H1 (cell line): ENCODE measurements around the gene CTBP2. TPM values are rescaled to one million over a fixed set of nuclear protein-coding genes. Genes with fewer than 3 reads are reported as not detected.

Experiments
- CTCF ChIA-PET: fragments of 300-600 bp; sonication (Branson Sonifier 250); formaldehyde crosslinking; loops from one replicate; lab custom pipeline; 2021; ENCODE audit not compliant: partially characterized antibody; lab: Charles Lee
- POLR2A ChIA-PET: fragments of 300-600 bp; sonication (Branson Sonifier 250); formaldehyde crosslinking; loops from one replicate; lab custom pipeline; 2021; ENCODE audit warnings: inconsistent platforms; ENCODE audit not compliant: partially characterized antibody; lab: Charles Lee
- DNase-seq, 2 experiments: peaks; one replicate each; pipeline versions ENCODE4 v3.0.0 to v3.0.0-alpha.2; 2010 to 2022; ENCODE audit warnings: low spot score in 2 of 2, low read depth in 1 of 2, mixed read lengths in 1 of 2
- FAIRE-seq: peaks from 2 replicates; lab custom pipeline; 2011; peaks lifted over from hg19 to GRCh38; lab: Jason Lieb, UNC
- H2AFZ ChIP-seq: 2 replicates; pipeline ENCODE4 v1.8.1; 2012; ENCODE audit warnings: low read length, inconsistent platforms
- H2AK5ac ChIP-seq: 2 replicates; pipeline ENCODE4 v1.6.1; 2013; ENCODE audit warnings: low read depth, low read length
- H2BK120ac ChIP-seq: replicated peaks from 2 replicates; pipeline ENCODE3; 2013; ENCODE audit warnings: low read depth, low read length, inconsistent platforms
- H2BK12ac ChIP-seq: 2 replicates; pipeline ENCODE4 v1.6.1; 2013; ENCODE audit warnings: low read depth, low read length
- H2BK15ac ChIP-seq: 2 replicates; pipeline ENCODE4 v1.6.1; 2013; ENCODE audit warnings: low read length
- H2BK20ac ChIP-seq: 2 replicates; pipeline ENCODE4 v1.6.1; 2013; ENCODE audit warnings: low read length
- H2BK5ac ChIP-seq: 2 replicates; pipeline ENCODE4 v1.6.1; 2013; ENCODE audit warnings: low read depth, low read length
- H3K14ac ChIP-seq: 2 replicates; pipeline ENCODE4 v1.6.1; 2013; ENCODE audit warnings: inconsistent platforms; ENCODE audit not compliant: insufficient read length
- H3K18ac ChIP-seq: 2 replicates; pipeline ENCODE4 v1.6.1; 2013; ENCODE audit warnings: low read length; ENCODE audit errors: extremely low read depth
- H3K23ac ChIP-seq: 2 replicates; pipeline ENCODE4 v1.6.1; 2013; ENCODE audit warnings: inconsistent platforms; ENCODE audit not compliant: insufficient read length
- H3K23me2 ChIP-seq: 2 replicates; pipeline ENCODE4 v1.6.1; 2013; ENCODE audit warnings: low read depth, low read length
- H3K27ac ChIP-seq: 2 replicates; pipeline ENCODE4 v1.6.1; 2011; ENCODE audit warnings: low read depth, low read length, inconsistent platforms
- H3K27me3 ChIP-seq, 4 experiments: replicated peaks in 1 of 4; 1 replicate in 1 of 4; 2 replicates in 3 of 4; pipeline versions ENCODE4 v1.6.1 to v1.8.1; 2011 to 2013; ENCODE audit warnings: low read length in 3 of 4, mild to moderate bottlenecking in 3 of 4, inconsistent platforms in 2 of 4, mixed read lengths in 2 of 4, moderate library complexity in 1 of 4; ENCODE audit not compliant: control insufficient read depth in 3 of 4, insufficient read depth in 3 of 4; ENCODE audit errors: extremely low read depth in 1 of 4
- H3K36me3 ChIP-seq, 4 experiments: 2 replicates each; pipeline versions ENCODE4 v1.6.1 to v1.8.1; 2011 to 2013; ENCODE audit warnings: mild to moderate bottlenecking in 4 of 4, low read length in 3 of 4, moderate library complexity in 2 of 4, control low read depth in 1 of 4, inconsistent platforms in 1 of 4; ENCODE audit not compliant: insufficient read depth in 4 of 4, control insufficient read depth in 2 of 4
- H3K4ac ChIP-seq: replicated peaks from 2 replicates; pipeline ENCODE3; 2013; ENCODE audit warnings: low read length, low read depth, mixed read lengths, inconsistent platforms; ENCODE audit not compliant: insufficient read length
- H3K4me1 ChIP-seq, 4 experiments: replicated peaks in 1 of 4; 1 replicate in 1 of 4; 2 replicates in 3 of 4; pipeline versions ENCODE4 v1.6.1 to v1.8.1; 2011 to 2013; ENCODE audit warnings: low read length in 3 of 4, inconsistent platforms in 2 of 4, mixed read lengths in 1 of 4; ENCODE audit not compliant: insufficient read depth in 4 of 4, control insufficient read depth in 3 of 4
- H3K4me2 ChIP-seq, 2 experiments: 2 replicates each; pipeline versions ENCODE4 v1.6.1 to v1.8.1; 2011 to 2013; ENCODE audit warnings: low read depth in 2 of 2, low read length in 2 of 2, control low read depth in 1 of 2, inconsistent platforms in 1 of 2, mild to moderate bottlenecking in 1 of 2; ENCODE audit not compliant: insufficient read depth in 1 of 2
- H3K4me3 ChIP-seq, 4 experiments: fragments of 200-600, 300-600 bp in 1 of 4; sonication (generic), shearing (Covaris generic), sonication (Bioruptor Twin) in 1 of 4; 2 replicates each; pipeline versions ENCODE4 v1.5.1 to v1.8.1; 2011 to 2016; ENCODE audit warnings: low read length in 4 of 4, low read depth in 3 of 4, control low read depth in 2 of 4, inconsistent platforms in 2 of 4, mild to moderate bottlenecking in 2 of 4, mixed read lengths in 1 of 4, moderate library complexity in 1 of 4; ENCODE audit not compliant: insufficient read depth in 2 of 4; ENCODE audit errors: extremely low read depth in 1 of 4
- H3K56ac ChIP-seq: replicated peaks from 2 replicates; pipeline ENCODE3; 2013; ENCODE audit warnings: low read depth, mild to moderate bottlenecking, mixed read lengths, low read length, inconsistent platforms; ENCODE audit not compliant: insufficient read length
- H3K79me1 ChIP-seq: 2 replicates; pipeline ENCODE4 v1.6.1; 2013; ENCODE audit warnings: low read depth, low read length, control low read depth
- H3K79me2 ChIP-seq, 2 experiments: 2 replicates each; pipeline versions ENCODE4 v1.6.1 to v1.8.1; 2012 to 2013; ENCODE audit warnings: low read length in 2 of 2, mild to moderate bottlenecking in 2 of 2, inconsistent platforms in 1 of 2; ENCODE audit not compliant: insufficient read depth in 2 of 2, control insufficient read depth in 1 of 2
- H3K9ac ChIP-seq, 4 experiments: replicated peaks in 1 of 4; 1 replicate in 1 of 4; 2 replicates in 3 of 4; pipeline versions ENCODE4 v1.6.1 to v1.8.1; 2011 to 2013; ENCODE audit warnings: low read depth in 3 of 4, low read length in 3 of 4, control low read depth in 2 of 4, mild to moderate bottlenecking in 2 of 4, moderate library complexity in 2 of 4, inconsistent platforms in 1 of 4; ENCODE audit errors: extremely low read depth in 1 of 4
- H3K9me3 ChIP-seq, 2 experiments: 2 replicates each; pipeline versions ENCODE4 v1.6.1 to v1.8.1; 2012 to 2013; ENCODE audit warnings: mild to moderate bottlenecking in 2 of 2, moderate library complexity in 2 of 2, control low read depth in 1 of 2, inconsistent platforms in 1 of 2, low read depth in 1 of 2, low read length in 1 of 2, mixed read lengths in 1 of 2; ENCODE audit not compliant: insufficient read depth in 2 of 2
- H4K20me1 ChIP-seq, 2 experiments: replicated peaks in 1 of 2; 2 replicates each; pipeline versions ENCODE3 to v1.8.1; 2011 to 2013; ENCODE audit warnings: inconsistent platforms in 2 of 2, low read length in 2 of 2, mild to moderate bottlenecking in 1 of 2; ENCODE audit not compliant: insufficient read depth in 2 of 2, control insufficient read depth in 1 of 2
- H4K5ac ChIP-seq: 2 replicates; pipeline ENCODE4 v1.6.1; 2013; ENCODE audit warnings: low read length, low read depth, mixed read lengths, inconsistent platforms; ENCODE audit not compliant: insufficient read length
- H4K8ac ChIP-seq: 2 replicates; pipeline ENCODE4 v1.8.0; 2013; ENCODE audit warnings: mild to moderate bottlenecking, moderate library complexity, low read length, inconsistent platforms; ENCODE audit not compliant: insufficient read depth; ENCODE audit errors: extremely low read depth
- H4K91ac ChIP-seq: replicated peaks from 2 replicates; pipeline ENCODE3; 2013; ENCODE audit warnings: low read length, mixed read lengths, inconsistent platforms; ENCODE audit not compliant: insufficient read length
- ASH2L ChIP-seq: fragments of 200-600, 300-600 bp; sonication (generic); IDR thresholded peaks from one replicate; pipeline ENCODE4 v1.7.1; 2017; ENCODE audit warnings: low read length
- KDM5A ChIP-seq: fragments of 200-600 bp; IDR thresholded peaks from 2 replicates; pipeline ENCODE4 v1.7.1; 2012; ENCODE audit warnings: mild to moderate bottlenecking, low read length, inconsistent platforms, mixed read lengths
- POU5F1 ChIP-seq: IDR thresholded peaks from 2 replicates; pipeline ENCODE4 v1.6.1; 2011; ENCODE audit warnings: low read depth, mild to moderate bottlenecking, low read length, moderate library complexity
- RXRA ChIP-seq: IDR thresholded peaks from 2 replicates; pipeline ENCODE4 v1.6.1; 2011; ENCODE audit warnings: low read depth, mild to moderate bottlenecking, low read length, moderate library complexity; ENCODE audit not compliant: insufficient read depth
- SIRT6 ChIP-seq: IDR thresholded peaks from one replicate; pipeline ENCODE4 v1.7.1; 2012; ENCODE audit warnings: low read length, inconsistent platforms
- TAF7 ChIP-seq: optimal IDR thresholded peaks from 2 replicates; pipeline ENCODE3; 2011; ENCODE audit warnings: low read depth, mild to moderate bottlenecking, inconsistent platforms, low read length, moderate library complexity, borderline replicate concordance
- YY1 ChIP-seq: IDR thresholded peaks from 2 replicates; pipeline ENCODE4 v1.6.1; 2011; ENCODE audit warnings: low read depth, mild to moderate bottlenecking, low read length
- WGBS, 2 experiments: shearing (Covaris generic) in 1 of 2; methylation state at CpG; one replicate each; pipeline versions ENCODE4 v1.1.6 to v1.1.7; 2013 to 2015; ENCODE audit warnings: low lambda C conversion rate in 2 of 2, mixed read lengths in 2 of 2, inconsistent platforms in 1 of 2, low coverage in 1 of 2, missing lambda C conversion rate in 1 of 2; ENCODE audit not compliant: insufficient replicate concordance in 2 of 2, insufficient coverage in 1 of 2, insufficient read length in 1 of 2; ENCODE audit errors: extremely low coverage in 1 of 2, missing lambda C conversion rate in 1 of 2; 5-methylcytosine and 5-hydroxymethylcytosine counted together
- polyA plus RNA-seq, 7 experiments: library from polyadenylated mRNA; depleted of rRNA in 3 of 7; stranded (reverse) in 5 of 7; unstranded in 2 of 7; fragments of >200 nt in 5 of 7; fragments of 200-250 nt in 2 of 7; gene quantifications; 1 replicate in 5 of 7; 2 replicates in 1 of 7; 4 replicates in 1 of 7; pipeline versions ENCODE4 v1.2.1 to v1.2.3, GENCODE V29; 2011 to 2013; ENCODE audit warnings: missing spikeins in 2 of 7, mixed read lengths in 2 of 7
- total RNA-seq: library from RNA; stranded (reverse); fragmentation: NEBNext Ultra II Directional; extraction: Animal tissue kit (Norgen Biotek cat#: 25700); gene quantifications from 2 replicates; pipeline ENCODE4 v1.2.1, GENCODE V29; 2021

CTBP2 gene
- total and polyA plus RNA-seq, 2 of the 8 experiments (the other 6 are each of a cell fraction or from before 2014, with no cell fraction given), result 208 to 221 TPM

DNA sequence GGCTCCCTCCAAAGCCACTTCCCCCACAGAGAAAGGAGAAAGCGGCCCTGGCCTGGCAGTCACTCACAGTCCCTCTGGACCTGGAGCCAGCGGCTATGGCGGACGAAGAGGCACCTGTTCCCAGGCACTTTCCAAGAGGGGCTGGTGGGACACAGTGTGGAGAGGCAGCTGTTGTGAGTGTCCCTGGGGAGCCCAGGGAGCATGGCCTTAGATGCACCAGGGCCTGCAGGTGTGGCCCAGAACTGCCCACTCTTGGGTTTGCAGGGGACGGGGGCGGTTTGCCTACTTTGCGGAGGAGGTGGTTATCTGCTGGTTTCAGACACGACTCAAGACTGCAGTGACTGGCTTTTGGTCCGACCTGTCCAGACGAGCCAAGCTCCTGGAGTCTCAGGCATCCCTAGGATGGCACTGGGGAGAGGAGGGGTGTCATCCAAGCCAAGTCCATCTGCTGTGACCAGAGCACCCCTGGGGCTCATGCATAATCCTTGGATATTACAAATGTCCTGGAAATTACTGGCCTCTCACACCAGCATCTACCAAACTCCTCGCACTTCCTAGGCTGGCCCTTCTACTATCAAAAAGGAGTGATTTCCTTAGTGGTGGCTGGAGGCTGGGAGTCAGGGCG lies 18.4 kb downstream of the CTBP2 start:
- H3K79me1 ChIP-seq, result peaks cover 17% of the 10 kb centered on the region
- H3K4me3 ChIP-seq, result no peak overlapping the region
- no peak overlapping the region for H2BK15ac ChIP-seq
- H3K18ac ChIP-seq, result peak overlapping the region; percentile 83; the same call in 1 of the 2 replicates
- H3K9ac ChIP-seq, result no peak overlapping the region
- H3K27ac ChIP-seq, result no peak overlapping the region
- POLR2A ChIA-PET, result interaction anchor here (1.2 to 3.5 kb wide), 2 partner anchors 10 to 12 kb away, joined by 3 to 15 read pairs; no protein-coding TSS in a partner anchor
- WGBS, 2 experiments, result 93% methylated on average over 12 of the region's 12 CpGs; no CpG with 5 or more reads in 1 of the 2 experiments
- H3K27me3 ChIP-seq, result no peaks in the 10 kb centered on the region; a peak in 1 of 7 replicates
- H3K9me3 ChIP-seq, result no peaks in the 10 kb centered on the region
- H3K4me2 ChIP-seq, result peak overlapping the region in 1 of 2 experiments; percentile 12; a peak in 2 of 4 replicates
- H4K20me1 ChIP-seq, result peaks cover 65 to 74% of the 10 kb centered on the region in 2 experiments
- H4K5ac ChIP-seq, result no peak overlapping the region
- no peaks in the 10 kb centered on the region for H3K23me2 ChIP-seq
- peaks cover 21 to 51% (median 44%) of the 10 kb centered on the region in 4 experiments for H3K4me1 ChIP-seq
- CTCF ChIA-PET, result interaction anchor here (1.0 to 2.6 kb wide), 3 partner anchors 12 to 102 kb away, joined by 3 to 7 read pairs (median 5); no protein-coding TSS in a partner anchor
- no peak overlapping the region for H2AFZ ChIP-seq
- H2BK12ac ChIP-seq, result 0 out of 2 replicates have a peak overlapping the region, but pooled peaks have one; percentile 93
- H3K14ac ChIP-seq, result no peak overlapping the region
- H4K91ac ChIP-seq, result no peak overlapping the region
- H2BK20ac ChIP-seq, result no peak overlapping the region
- DNase-seq (no peak), FAIRE-seq (no peak)
- H3K4ac ChIP-seq, result no peak overlapping the region
- H3K56ac ChIP-seq, result no peak overlapping the region
- no peak overlapping the region; the same call in 1 of the 2 replicates for H4K8ac ChIP-seq
- H2AK5ac ChIP-seq, result no peak overlapping the region
- H3K23ac ChIP-seq, result no peak overlapping the region
- H2BK5ac ChIP-seq, result peak overlapping the region; percentile 47
- H2BK120ac ChIP-seq, result no peak overlapping the region
- H3K36me3 ChIP-seq, result peaks cover 0 to 30% (median 4%) of the 10 kb centered on the region in 4 experiments; a peak in 4 of 8 replicates
- H3K79me2 ChIP-seq, result peaks cover 76 to 100% of the 10 kb centered on the region in 2 experiments
- TF ChIP-seq POU5F1, result no peak
- TF ChIP-seq YY1, result no peak
- no peak for TF ChIP-seq TAF7
- no peak for TF ChIP-seq RXRA
- no peak for TF ChIP-seq SIRT6
- no peak for TF ChIP-seq ASH2L
- TF ChIP-seq KDM5A, result no peak
